ENCODE results near the gene FKBP2.

- TF ChIP-seq CTCF (IDR thresholded peaks at IDR 0.05): no peak
- TF ChIP-seq POLR2A (IDR thresholded peaks at IDR 0.05): no peak
- no peak for TF ChIP-seq POLR2AphosphoS5 (IDR thresholded peaks at IDR 0.05)
- TF ChIP-seq EP300 (IDR thresholded peaks at IDR 0.05): no peak
Observed at GRCh38 chr11:64249563-64250414, 8.9 kb downstream of the FKBP2 start.
